ENCODE data around the gene GAS5. TPM values are rescaled to one million over a fixed set of nuclear protein-coding genes. Genes with fewer than 3 reads are reported as not detected.

The GAS5 gene
- total RNA-seq, 1 donor from 2014 or later = 2,249 TPM

GRCh38 chr1:173857363-173857917 lies 10.3 kb downstream of the GAS5 start:
- peaks cover 2% of the 10 kb centered on the region for H3K36me3 ChIP-seq (ENCODE audit: control insufficient read depth, insufficient read depth, low read length)
- DNase-seq (ENCODE audit: low read depth) = no peak
- TF ChIP-seq, protein P1, sequence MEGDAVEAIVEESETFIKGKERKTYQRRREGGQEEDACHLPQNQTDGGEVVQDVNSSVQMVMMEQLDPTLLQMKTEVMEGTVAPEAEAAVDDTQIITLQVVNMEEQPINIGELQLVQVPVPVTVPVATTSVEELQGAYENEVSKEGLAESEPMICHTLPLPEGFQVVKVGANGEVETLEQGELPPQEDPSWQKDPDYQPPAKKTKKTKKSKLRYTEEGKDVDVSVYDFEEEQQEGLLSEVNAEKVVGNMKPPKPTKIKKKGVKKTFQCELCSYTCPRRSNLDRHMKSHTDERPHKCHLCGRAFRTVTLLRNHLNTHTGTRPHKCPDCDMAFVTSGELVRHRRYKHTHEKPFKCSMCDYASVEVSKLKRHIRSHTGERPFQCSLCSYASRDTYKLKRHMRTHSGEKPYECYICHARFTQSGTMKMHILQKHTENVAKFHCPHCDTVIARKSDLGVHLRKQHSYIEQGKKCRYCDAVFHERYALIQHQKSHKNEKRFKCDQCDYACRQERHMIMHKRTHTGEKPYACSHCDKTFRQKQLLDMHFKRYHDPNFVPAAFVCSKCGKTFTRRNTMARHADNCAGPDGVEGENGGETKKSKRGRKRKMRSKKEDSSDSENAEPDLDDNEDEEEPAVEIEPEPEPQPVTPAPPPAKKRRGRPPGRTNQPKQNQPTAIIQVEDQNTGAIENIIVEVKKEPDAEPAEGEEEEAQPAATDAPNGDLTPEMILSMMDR (IDR thresholded peaks at IDR 0.05; ENCODE audit: insufficient read depth, low read length, poor library complexity, severe bottlenecking) = no peak
- H3K27me3 ChIP-seq (ENCODE audit: control insufficient read depth, insufficient read depth, low read length) = no peaks in the 10 kb centered on the region
- no peak overlapping the region for H3K4me3 ChIP-seq (ENCODE audit: low read depth, low read length)

- H3K36me3 ChIP-seq (ENCODE audit: control insufficient read depth, insufficient read depth, low read length) = peaks cover 2% of the 10 kb centered on the region
These were observed 10.9 kb downstream of the GAS5 start for GRCh38 chr1:173856903-173857302.

DNA sequence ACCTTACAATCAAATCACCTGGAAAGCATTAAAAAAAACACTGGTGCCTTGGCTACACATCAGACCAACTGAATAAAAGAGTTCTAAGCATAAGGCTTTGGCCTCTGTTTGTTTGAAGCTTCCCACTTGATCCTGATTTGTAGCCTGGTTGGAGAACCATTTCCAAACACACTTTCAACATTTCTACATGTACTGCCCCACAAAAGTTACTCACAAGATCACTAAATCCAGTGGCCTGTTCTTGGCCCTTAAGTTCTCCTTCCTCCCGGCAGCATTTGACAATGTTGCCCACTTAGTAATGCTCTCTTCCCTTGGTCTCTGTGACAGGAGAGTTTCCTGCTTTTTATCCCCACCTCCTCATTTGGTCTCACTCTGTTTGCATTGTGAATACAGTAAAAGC lies 11.8 kb downstream of the GAS5 start:
- no peaks in the 10 kb centered on the region for H3K27me3 ChIP-seq (ENCODE audit: control insufficient read depth, insufficient read depth, low read length)
- no peak for DNase-seq (ENCODE audit: low read depth)
- H3K4me3 ChIP-seq (ENCODE audit: low read depth, low read length) = no peak overlapping the region
- TF ChIP-seq, protein P1 (IDR thresholded peaks at IDR 0.05; ENCODE audit: insufficient read depth, low read length, poor library complexity, severe bottlenecking) = no peak
- peaks cover 2% of the 10 kb centered on the region for H3K36me3 ChIP-seq (ENCODE audit: control insufficient read depth, insufficient read depth, low read length)

More at GRCh38 chr1:173856903-173857302, 10.9 kb downstream of the GAS5 start:
- no peak for DNase-seq (ENCODE audit: low read depth)
- H3K4me3 ChIP-seq (ENCODE audit: low read depth, low read length) = no peak overlapping the region
- H3K27me3 ChIP-seq (ENCODE audit: control insufficient read depth, insufficient read depth, low read length) = no peaks in the 10 kb centered on the region
- TF ChIP-seq, protein P1 (IDR thresholded peaks at IDR 0.05; ENCODE audit: insufficient read depth, low read length, poor library complexity, severe bottlenecking) = no peak

DNA sequence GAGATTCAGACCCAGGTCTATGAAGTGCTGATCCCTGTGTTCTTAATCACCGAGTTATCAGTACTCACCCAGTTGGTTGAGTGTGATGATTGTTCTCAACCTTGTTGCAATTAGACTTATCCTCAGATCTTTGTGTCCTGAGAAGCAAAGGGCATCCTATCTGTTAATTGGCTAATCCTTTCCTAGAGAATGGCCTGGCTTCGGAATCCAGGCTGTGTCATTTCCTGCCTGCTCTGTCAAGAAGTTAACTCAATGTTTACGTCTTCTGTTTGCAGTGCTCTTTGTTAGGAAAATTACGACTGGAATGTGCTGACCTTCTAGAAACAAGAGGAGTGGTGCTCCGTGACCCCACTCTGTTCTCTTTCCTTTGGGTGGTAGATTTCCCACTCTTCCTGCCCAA lies 14.7 kb downstream of the GAS5 start:
- TF ChIP-seq, protein P1 (IDR thresholded peaks at IDR 0.05; ENCODE audit: insufficient read depth, low read length, poor library complexity, severe bottlenecking) = no peak
- Histone ChIP-seq H3K4me3 (ENCODE audit: low read depth, low read length) (no peak overlapping the region), H3K36me3 (ENCODE audit: control insufficient read depth, insufficient read depth, low read length) (peaks cover 2% of the 10 kb centered on the region), H3K27me3 (ENCODE audit: control insufficient read depth, insufficient read depth, low read length) (no peaks in the 10 kb centered on the region)
- DNase-seq (ENCODE audit: low read depth) = no peak

- no peak for DNase-seq (ENCODE audit: low read depth)
- TF ChIP-seq, protein P1 (IDR thresholded peaks at IDR 0.05; ENCODE audit: insufficient read depth, low read length, poor library complexity, severe bottlenecking) = no peak
- Histone ChIP-seq H3K27me3 (ENCODE audit: control insufficient read depth, insufficient read depth, low read length) (no peaks in the 10 kb centered on the region), H3K4me3 (ENCODE audit: low read depth, low read length) (no peak overlapping the region), H3K36me3 (ENCODE audit: control insufficient read depth, insufficient read depth, low read length) (peaks cover 2% of the 10 kb centered on the region)
These were observed 15.7 kb downstream of the GAS5 start for GRCh38 chr1:173852105-173852504.

DNA sequence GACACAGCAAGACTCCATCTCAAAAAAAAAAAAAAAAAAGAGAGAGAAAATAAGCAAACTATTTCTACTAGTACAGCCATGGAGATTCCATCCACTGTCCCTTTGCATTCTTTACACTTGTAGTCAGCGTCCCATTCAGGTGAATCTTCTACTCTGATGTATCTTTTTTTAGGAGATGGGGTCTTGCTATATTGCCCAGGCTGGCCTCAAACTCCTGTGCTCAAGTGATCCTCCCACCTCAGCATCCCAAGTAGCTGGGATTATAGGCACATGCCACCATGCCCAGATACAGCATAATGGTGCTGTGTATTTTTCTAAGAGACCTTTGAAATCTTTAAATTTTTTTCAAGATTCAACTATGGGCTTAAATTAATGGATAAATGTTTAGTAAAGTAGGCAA lies 35.0 kb downstream of the GAS5 start:
- H3K36me3 ChIP-seq (ENCODE audit: control insufficient read depth, insufficient read depth, low read length) = no peaks in the 10 kb centered on the region
- DNase-seq (ENCODE audit: low read depth) = no peak
- H3K4me3 ChIP-seq (ENCODE audit: low read depth, low read length) = no peak overlapping the region

More for the DNA sequence above, 35.0 kb downstream of the GAS5 start:
- TF ChIP-seq, protein P1 (IDR thresholded peaks at IDR 0.05; ENCODE audit: insufficient read depth, low read length, poor library complexity, severe bottlenecking) = no peak
- no peaks in the 10 kb centered on the region for H3K27me3 ChIP-seq (ENCODE audit: control insufficient read depth, insufficient read depth, low read length)

All from kidney epithelial cell (primary cell).